Endothelial cell of umbilical vein (primary cell): ENCODE data around the gene RSPRY1. TPM values are rescaled to one million over a fixed set of nuclear protein-coding genes. Genes with fewer than 3 reads are reported as not detected.

ENCODE experiments used
- BruUV-seq: library from RNA; stranded (reverse); fragments of 400-500 nt; replicated peaks from 2 replicates; lab custom pipeline; 2021; lab: Mats Ljungman, UMichigan
- CTCF ChIA-PET: fragments of 300-600, 350-600 bp; sonication (Branson Sonifier 250); formaldehyde crosslinking; loops from one replicate; lab custom pipeline; 2021; ENCODE audit warnings: antibody characterized with exemption, inconsistent platforms; lab: Charles Lee
- POLR2A ChIA-PET: fragments of 300-600, 350-600 bp; sonication (Branson Sonifier 250); formaldehyde crosslinking; loops from one replicate; lab custom pipeline; 2021; ENCODE audit warnings: antibody characterized with exemption, inconsistent platforms; lab: Charles Lee
- DNase-seq: peaks from one replicate; pipeline ENCODE4 v3.0.0-alpha.2; 2011; ENCODE audit warnings: low read depth, low spot score
- FAIRE-seq: peaks from 2 replicates; lab custom pipeline; 2011; peaks lifted over from hg19 to GRCh38; lab: Jason Lieb, UNC
- H2AFZ ChIP-seq: 2 replicates; pipeline ENCODE4 v1.6.0; 2012; ENCODE audit warnings: low read depth, low read length, control low read depth, inconsistent platforms
- H3K27ac ChIP-seq: 2 replicates; pipeline ENCODE4 v1.5.1; 2011; ENCODE audit warnings: low read depth, mild to moderate bottlenecking, control low read depth, low read length, moderate library complexity; ENCODE audit not compliant: insufficient read depth
- H3K27me3 ChIP-seq, 2 experiments: 2 replicates each; pipeline versions ENCODE4 v1.6.0 to v1.6.1; 2011; ENCODE audit warnings: low read length in 2 of 2, mixed read lengths in 1 of 2; ENCODE audit not compliant: control insufficient read depth in 2 of 2, insufficient read depth in 2 of 2
- H3K36me3 ChIP-seq, 2 experiments: 2 replicates in 1 of 2; 3 replicates in 1 of 2; pipeline ENCODE4 v1.5.1; 2011; ENCODE audit warnings: low read length in 2 of 2, mild to moderate bottlenecking in 1 of 2, moderate library complexity in 1 of 2; ENCODE audit not compliant: control insufficient read depth in 2 of 2, insufficient read depth in 2 of 2; ENCODE audit errors: extremely low read depth in 1 of 2
- H3K4me1 ChIP-seq: 3 replicates; pipeline ENCODE4 v1.5.1; 2011; ENCODE audit warnings: mild to moderate bottlenecking, low read length; ENCODE audit not compliant: control insufficient read depth, insufficient read depth; ENCODE audit errors: extremely low read depth
- H3K4me2 ChIP-seq: 2 replicates; pipeline ENCODE4 v1.6.1; 2011; ENCODE audit warnings: low read length, control low read depth, mixed read lengths; ENCODE audit not compliant: insufficient read depth
- H3K4me3 ChIP-seq, 3 experiments: fragments of 200-600 bp in 1 of 3; sonication (generic), shearing (Covaris generic) in 1 of 3; replicated peaks in 1 of 3; 2 replicates each; pipeline ENCODE4 v1.5.1; 2011 to 2016; ENCODE audit warnings: control low read depth in 3 of 3, low read length in 3 of 3, mild to moderate bottlenecking in 2 of 3, inconsistent platforms in 1 of 3, low read depth in 1 of 3, moderate library complexity in 1 of 3; ENCODE audit not compliant: insufficient read depth in 1 of 3
- H3K79me2 ChIP-seq: 2 replicates; pipeline ENCODE4 v1.6.0; 2012; ENCODE audit warnings: low read length, inconsistent platforms; ENCODE audit not compliant: control insufficient read depth, insufficient read depth
- H3K9ac ChIP-seq: replicated peaks from 2 replicates; pipeline ENCODE3; 2011; ENCODE audit warnings: low read length, control low read depth; ENCODE audit not compliant: insufficient read depth; ENCODE audit errors: extremely low read depth
- H3K9me1 ChIP-seq: replicated peaks from 3 replicates; pipeline ENCODE4 v1.6.0; 2011; ENCODE audit warnings: mild to moderate bottlenecking, low read length; ENCODE audit not compliant: control insufficient read depth, insufficient read depth; ENCODE audit errors: extremely low read depth
- H3K9me3 ChIP-seq: replicated peaks from 2 replicates; pipeline ENCODE4 v1.5.1; 2012; ENCODE audit warnings: low read length, inconsistent platforms; ENCODE audit not compliant: control insufficient read depth, insufficient read depth
- H4K20me1 ChIP-seq: replicated peaks from 2 replicates; pipeline ENCODE3; 2011; ENCODE audit warnings: mild to moderate bottlenecking, low read length; ENCODE audit not compliant: control insufficient read depth, insufficient read depth; ENCODE audit errors: extremely low read depth
- EZH2 ChIP-seq: IDR thresholded peaks from 2 replicates; pipeline ENCODE4 v1.6.1; 2012; ENCODE audit warnings: borderline replicate concordance, low read depth, mild to moderate bottlenecking, moderate library complexity, low read length, inconsistent platforms; ENCODE audit not compliant: severe bottlenecking
- FOS ChIP-seq: IDR thresholded peaks from 2 replicates; pipeline ENCODE4 v1.6.1; 2011; ENCODE audit warnings: mild to moderate bottlenecking, low read length, moderate library complexity, borderline replicate concordance; ENCODE audit not compliant: insufficient read depth
- GATA2 ChIP-seq: IDR thresholded peaks from 2 replicates; pipeline ENCODE4 v1.7.0; 2011; ENCODE audit warnings: low read depth, mild to moderate bottlenecking, moderate library complexity, mixed read lengths, low read length; ENCODE audit not compliant: insufficient read length, insufficient read depth
- JUN ChIP-seq: IDR thresholded peaks from 2 replicates; pipeline ENCODE4 v1.6.1; 2011; ENCODE audit warnings: borderline replicate concordance, low read depth; ENCODE audit not compliant: insufficient read length, insufficient read depth
- POLR2AphosphoS5 ChIP-seq: IDR thresholded peaks from 2 replicates; pipeline ENCODE4 v1.6.1; 2012; ENCODE audit warnings: low read depth, mild to moderate bottlenecking, control low read depth, low read length, moderate library complexity; ENCODE audit not compliant: insufficient read depth
- dilution Hi-C: fragments of 300-500 bp; cut with MboI; formaldehyde crosslinking; loops from one replicate; pipeline ENCODE4 v1.15.0; 2019; ENCODE audit warnings: low sequenced_read_pairs; ENCODE audit not compliant: extremely low pct_ligation_motif_present
- intact Hi-C: fragments of 100-400 bp; cut with micrococcal nuclease; formaldehyde crosslinking; loops from one replicate; pipeline ENCODE4 v1.10.0; 2022
- polyA plus RNA-seq, 4 experiments: library from polyadenylated mRNA; depleted of rRNA in 3 of 4; stranded (reverse) in 3 of 4; unstranded in 1 of 4; fragments of >200 nt; gene quantifications; 2 replicates each; pipeline versions ENCODE4 v1.2.1 to v1.2.3, GENCODE V29; 2011 to 2012; ENCODE audit warnings: missing spikeins in 1 of 4
- total RNA-seq: library from RNA; stranded (reverse); gene quantifications from 2 replicates; pipeline ENCODE4 v1.2.3, GENCODE V29; 2021
- TF ChIP-seq, protein P1 (sequence below): IDR thresholded peaks from 2 replicates; pipeline ENCODE4 v1.6.1; 2011; ENCODE audit not compliant: insufficient read depth, insufficient read length

RSPRY1 gene
- total and polyA plus RNA-seq, 2 donors (not counting 3 experiments of a cell fraction or from before 2014, with no cell fraction given): 28.5 to 55.1 TPM

DNA sequence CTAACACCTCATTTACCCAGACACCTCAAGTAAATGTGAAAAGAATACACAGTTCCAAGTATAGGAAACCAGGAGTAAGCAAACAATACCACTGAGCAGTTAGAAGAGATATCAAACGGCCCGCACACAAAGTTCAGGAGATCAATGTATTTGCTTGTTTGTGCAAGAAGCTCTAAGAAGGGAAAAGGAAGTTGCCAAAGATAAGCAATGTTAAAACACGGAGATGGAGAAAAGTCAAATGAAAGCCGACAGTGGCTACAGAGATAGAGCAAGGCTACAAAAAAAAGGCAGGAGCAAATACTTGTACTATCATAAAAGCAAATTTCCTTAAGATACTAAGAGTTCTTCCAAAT, 29.8 kb upstream of the RSPRY1 start:
- FAIRE-seq (peak; percentile 82), DNase-seq (peak; percentile 67)
- no peaks in the 10 kb centered on the region for H3K9me3 ChIP-seq
- H3K36me3 ChIP-seq: peaks cover 0 to 20% of the 10 kb centered on the region in 2 experiments
- no peaks in the 10 kb centered on the region for H4K20me1 ChIP-seq
- H3K4me3 ChIP-seq: no peak overlapping the region
- intact Hi-C loops (loop anchor here (2.0 kb wide), 1 partner anchor 16 kb away; no protein-coding TSS in a partner anchor), dilution Hi-C loops (no loop called here)
- peak overlapping the region; percentile 68 for H3K4me2 ChIP-seq
- no TSS peak for BruUV-seq
- no peak overlapping the region for H3K27ac ChIP-seq
- H3K9me1 ChIP-seq: no peaks in the 10 kb centered on the region
- TF ChIP-seq JUN: no peak
- TF ChIP-seq POLR2AphosphoS5: no peak
- peak; percentile 44 for TF ChIP-seq GATA2
- POLR2A ChIA-PET: no interaction called here
- no peak overlapping the region for H3K9ac ChIP-seq
- H2AFZ ChIP-seq: no peak overlapping the region
- H3K79me2 ChIP-seq: no peaks in the 10 kb centered on the region
- H3K4me1 ChIP-seq: peaks cover 11% of the 10 kb centered on the region
- H3K27me3 ChIP-seq: no peaks in the 10 kb centered on the region
- CTCF ChIA-PET: interaction anchor here (1.3 to 3.0 kb wide), 5 partner anchors 9 to 72 kb away, joined by 4 to 22 read pairs (median 7); partner anchors contain the start of gene CPNE2

DNA sequence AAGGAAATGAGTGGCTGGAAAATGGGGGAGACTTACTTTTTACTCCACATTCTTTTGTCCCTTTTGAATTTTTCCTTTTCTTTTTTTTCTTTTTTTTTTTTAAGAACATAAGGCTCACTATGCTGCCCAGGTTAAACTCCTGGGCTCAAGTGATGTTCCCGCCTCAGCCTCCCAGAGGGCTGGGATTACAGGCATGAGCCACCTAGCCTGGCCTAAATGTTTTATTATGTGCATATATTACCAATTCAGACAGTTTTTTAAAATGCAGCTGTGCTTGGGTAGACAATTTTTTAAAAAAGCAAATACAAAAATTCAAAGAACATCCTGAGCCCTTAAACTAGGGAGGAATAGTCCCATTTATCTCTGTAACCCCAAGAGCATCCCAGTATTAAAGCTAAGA, 28.6 kb upstream of the RSPRY1 start:
- Histone ChIP-seq H2AFZ (no peak overlapping the region), H3K9me1 (no peaks in the 10 kb centered on the region), H4K20me1 (no peaks in the 10 kb centered on the region), H3K27ac (no peak overlapping the region), H3K79me2 (no peaks in the 10 kb centered on the region), H3K27me3 (no peaks in the 10 kb centered on the region), H3K4me1 (peaks cover 11% of the 10 kb centered on the region), H3K36me3 (peaks cover 0 to 20% of the 10 kb centered on the region in 2 experiments), H3K9me3 (no peaks in the 10 kb centered on the region), H3K4me3 (no peak overlapping the region), H3K4me2 (no peak overlapping the region), H3K9ac (no peak overlapping the region)
- TF ChIP-seq, protein P1, sequence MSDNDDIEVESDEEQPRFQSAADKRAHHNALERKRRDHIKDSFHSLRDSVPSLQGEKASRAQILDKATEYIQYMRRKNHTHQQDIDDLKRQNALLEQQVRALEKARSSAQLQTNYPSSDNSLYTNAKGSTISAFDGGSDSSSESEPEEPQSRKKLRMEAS: no peak
- no peak for TF ChIP-seq GATA2
- no peak for TF ChIP-seq EZH2
- no peak for TF ChIP-seq FOS
- TF ChIP-seq POLR2AphosphoS5: no peak
- BruUV-seq: no TSS peak
- CTCF ChIA-PET: interaction anchor here (1.4 to 3.0 kb wide), 2 partner anchors 65 to 73 kb away, joined by 3 to 9 read pairs; partner anchors contain the start of gene CPNE2
- no peak for FAIRE-seq
- intact Hi-C loops: loop anchor here (2.0 kb wide), 1 partner anchor 17 kb away; no protein-coding TSS in a partner anchor
- dilution Hi-C loops: no loop called here
- no peak for DNase-seq
- POLR2A ChIA-PET: no interaction called here
